GM12878 (cell line): Measurements from ENCODE around the gene TFF2. TPM values are rescaled to one million over a fixed set of nuclear protein-coding genes. Genes with fewer than 3 reads are reported as not detected.

Experiments used
- ATF7 ChIP-seq: fragments of 450-650 bp; IDR thresholded peaks from 2 replicates; pipeline ENCODE4 v1.6.1; 2016; ENCODE audit warnings: low read depth, mild to moderate bottlenecking
- ETV6 ChIP-seq, 2 experiments: fragments of 450-650 bp in 1 of 2; IDR thresholded peaks in 1 of 2; conservative IDR thresholded peaks in 1 of 2; 2 replicates each; pipeline ENCODE4 v1.6.1; 2014; ENCODE audit warnings: antibody characterized with exemption in 1 of 2, borderline replicate concordance in 1 of 2, low read depth in 1 of 2, mild to moderate bottlenecking in 1 of 2, moderate library complexity in 1 of 2
- HDGF ChIP-seq: fragments of 450-650 bp; IDR thresholded peaks from 2 replicates; pipeline ENCODE4 v1.6.1; 2016; ENCODE audit warnings: antibody characterized with exemption
- IKZF1 ChIP-seq: fragments of 450-650 bp; conservative IDR thresholded peaks from 2 replicates; pipeline ENCODE4 v1.6.1; 2017; ENCODE audit warnings: antibody characterized with exemption, mild to moderate bottlenecking
- JUNB ChIP-seq: IDR thresholded peaks from 2 replicates; pipeline ENCODE4 v1.6.1; 2016; ENCODE audit warnings: antibody characterized with exemption, mild to moderate bottlenecking
- KLF5 ChIP-seq: fragments of 450-650 bp; IDR thresholded peaks from 2 replicates; pipeline ENCODE4 v1.6.1; 2014; ENCODE audit warnings: mild to moderate bottlenecking; ENCODE audit not compliant: partially characterized antibody
- NBN ChIP-seq: fragments of 450-650 bp; IDR thresholded peaks from 2 replicates; pipeline ENCODE4 v1.6.1; 2016
- NRF1 ChIP-seq: conservative IDR thresholded peaks from 2 replicates; pipeline ENCODE4 v1.6.1; 2011; ENCODE audit warnings: mild to moderate bottlenecking, low read depth, low read length, improper control_type of control experiment
- PAX5 ChIP-seq: IDR thresholded peaks from 2 replicates; pipeline ENCODE4 v1.6.1; 2011; ENCODE audit warnings: low read depth, low read length, borderline replicate concordance
- SMC3 ChIP-seq: IDR thresholded peaks from 2 replicates; pipeline ENCODE4 v1.6.1; 2011; ENCODE audit warnings: low read length, improper control_type of control experiment, borderline replicate concordance
- SPI1 ChIP-seq: IDR thresholded peaks from 2 replicates; pipeline ENCODE4 v1.6.1; 2011; ENCODE audit warnings: low read depth, mild to moderate bottlenecking, low read length, moderate library complexity, borderline replicate concordance; ENCODE audit not compliant: insufficient read depth
- ZBED1 ChIP-seq: IDR thresholded peaks from 2 replicates; pipeline ENCODE4 v1.6.1; 2016; ENCODE audit warnings: borderline replicate concordance
- ZNF384 ChIP-seq: IDR thresholded peaks from 2 replicates; pipeline ENCODE4 v1.6.1; 2012; ENCODE audit warnings: low read depth, mild to moderate bottlenecking, low read length, improper control_type of control experiment, borderline replicate concordance
- polyA plus RNA-seq, 11 experiments: library from polyadenylated mRNA; depleted of rRNA in 4 of 11; unstranded in 6 of 11; stranded (reverse) in 5 of 11; fragments of >200 nt; fragmentation: Nextera tagmentation in 4 of 11; fragmentation: Illumina TruSeq in 1 of 11; extraction: Ambion mirVana in 4 of 11; extraction: Trizol in 1 of 11; gene quantifications; 1 replicate in 1 of 11; 2 replicates in 10 of 11; pipeline versions ENCODE4 v1.2.1 to v1.2.3, GENCODE V29; 2011 to 2016; ENCODE audit warnings: inconsistent platforms in 2 of 11, missing spikeins in 2 of 11, low read depth in 1 of 11
- total RNA-seq, 4 experiments: library from RNA; depleted of rRNA in 3 of 4; stranded (reverse); fragments of >200 nt in 3 of 4; fragmentation: Illumina TruSeq in 1 of 4; extraction: Trizol in 1 of 4; gene quantifications; 2 replicates each; pipeline versions ENCODE4 v1.2.1 to v1.2.3, GENCODE V29; 2013 to 2021
- TF ChIP-seq, protein P1 (sequence below): IDR thresholded peaks from 2 replicates; pipeline ENCODE4 v1.6.1; 2012; ENCODE audit warnings: improper control_type of control experiment, low read depth, low read length; ENCODE audit not compliant: insufficient replicate concordance
- TF ChIP-seq, protein P2 (sequence below): fragments of 450-650 bp; IDR thresholded peaks from 2 replicates; pipeline ENCODE4 v1.6.1; 2017; ENCODE audit warnings: mild to moderate bottlenecking, moderate library complexity
- TF ChIP-seq, protein P3 (sequence below): IDR thresholded peaks from 2 replicates; pipeline ENCODE4 v1.6.1; 2012; ENCODE audit warnings: low read length, inconsistent platforms

Gene TFF2
- total and polyA plus RNA-seq, 10 of the 15 experiments (the other 5 are each of a cell fraction or from before 2014, with no cell fraction given): 0.56 TPM; not detected in 9

DNA sequence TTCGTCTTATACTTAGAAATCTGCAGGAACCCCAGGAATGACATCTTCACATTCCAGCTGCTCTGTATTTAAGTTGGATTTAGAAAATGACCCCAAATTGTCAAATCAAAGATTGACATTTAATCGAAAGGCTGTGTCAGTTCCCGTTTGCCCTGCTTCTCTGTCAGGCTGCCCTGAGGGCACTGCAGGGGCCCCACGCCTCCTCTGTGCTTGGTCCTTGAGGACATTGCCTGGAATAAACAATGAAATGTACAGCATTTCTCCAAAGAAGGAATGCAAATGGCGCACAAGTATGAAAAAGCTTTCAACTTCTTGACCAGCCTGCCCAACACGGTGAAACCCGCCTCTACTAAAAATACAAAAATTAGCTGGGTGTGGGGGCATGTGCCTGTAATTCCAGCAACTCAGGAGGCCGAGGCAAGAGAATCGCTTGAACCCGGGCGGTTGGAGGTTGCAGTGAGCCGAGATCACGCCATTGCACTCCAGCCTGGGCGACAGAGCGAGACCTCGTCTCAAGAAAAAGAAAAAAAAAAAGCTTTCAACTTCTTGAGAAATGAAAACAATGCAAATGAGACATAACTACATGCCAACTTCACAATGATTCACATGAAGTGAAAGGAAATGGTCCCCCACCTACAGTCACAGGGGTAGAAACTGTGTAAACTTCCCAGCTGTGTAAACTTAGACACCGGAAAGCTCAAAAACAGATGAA, 42.1 kb upstream of the TFF2 start (continued):
- TF ChIP-seq ATF7: peak; percentile 69; the same call in 1 of the 2 replicates
- TF ChIP-seq KLF5: no peak
- no peak; the same call in 1 of the 2 replicates for TF ChIP-seq SPI1
- TF ChIP-seq, protein P1, sequence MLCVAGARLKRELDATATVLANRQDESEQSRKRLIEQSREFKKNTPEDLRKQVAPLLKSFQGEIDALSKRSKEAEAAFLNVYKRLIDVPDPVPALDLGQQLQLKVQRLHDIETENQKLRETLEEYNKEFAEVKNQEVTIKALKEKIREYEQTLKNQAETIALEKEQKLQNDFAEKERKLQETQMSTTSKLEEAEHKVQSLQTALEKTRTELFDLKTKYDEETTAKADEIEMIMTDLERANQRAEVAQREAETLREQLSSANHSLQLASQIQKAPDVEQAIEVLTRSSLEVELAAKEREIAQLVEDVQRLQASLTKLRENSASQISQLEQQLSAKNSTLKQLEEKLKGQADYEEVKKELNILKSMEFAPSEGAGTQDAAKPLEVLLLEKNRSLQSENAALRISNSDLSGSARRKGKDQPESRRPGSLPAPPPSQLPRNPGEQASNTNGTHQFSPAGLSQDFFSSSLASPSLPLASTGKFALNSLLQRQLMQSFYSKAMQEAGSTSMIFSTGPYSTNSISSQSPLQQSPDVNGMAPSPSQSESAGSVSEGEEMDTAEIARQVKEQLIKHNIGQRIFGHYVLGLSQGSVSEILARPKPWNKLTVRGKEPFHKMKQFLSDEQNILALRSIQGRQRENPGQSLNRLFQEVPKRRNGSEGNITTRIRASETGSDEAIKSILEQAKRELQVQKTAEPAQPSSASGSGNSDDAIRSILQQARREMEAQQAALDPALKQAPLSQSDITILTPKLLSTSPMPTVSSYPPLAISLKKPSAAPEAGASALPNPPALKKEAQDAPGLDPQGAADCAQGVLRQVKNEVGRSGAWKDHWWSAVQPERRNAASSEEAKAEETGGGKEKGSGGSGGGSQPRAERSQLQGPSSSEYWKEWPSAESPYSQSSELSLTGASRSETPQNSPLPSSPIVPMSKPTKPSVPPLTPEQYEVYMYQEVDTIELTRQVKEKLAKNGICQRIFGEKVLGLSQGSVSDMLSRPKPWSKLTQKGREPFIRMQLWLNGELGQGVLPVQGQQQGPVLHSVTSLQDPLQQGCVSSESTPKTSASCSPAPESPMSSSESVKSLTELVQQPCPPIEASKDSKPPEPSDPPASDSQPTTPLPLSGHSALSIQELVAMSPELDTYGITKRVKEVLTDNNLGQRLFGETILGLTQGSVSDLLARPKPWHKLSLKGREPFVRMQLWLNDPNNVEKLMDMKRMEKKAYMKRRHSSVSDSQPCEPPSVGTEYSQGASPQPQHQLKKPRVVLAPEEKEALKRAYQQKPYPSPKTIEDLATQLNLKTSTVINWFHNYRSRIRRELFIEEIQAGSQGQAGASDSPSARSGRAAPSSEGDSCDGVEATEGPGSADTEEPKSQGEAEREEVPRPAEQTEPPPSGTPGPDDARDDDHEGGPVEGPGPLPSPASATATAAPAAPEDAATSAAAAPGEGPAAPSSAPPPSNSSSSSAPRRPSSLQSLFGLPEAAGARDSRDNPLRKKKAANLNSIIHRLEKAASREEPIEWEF: peak; percentile 97
- TF ChIP-seq, protein P2, sequence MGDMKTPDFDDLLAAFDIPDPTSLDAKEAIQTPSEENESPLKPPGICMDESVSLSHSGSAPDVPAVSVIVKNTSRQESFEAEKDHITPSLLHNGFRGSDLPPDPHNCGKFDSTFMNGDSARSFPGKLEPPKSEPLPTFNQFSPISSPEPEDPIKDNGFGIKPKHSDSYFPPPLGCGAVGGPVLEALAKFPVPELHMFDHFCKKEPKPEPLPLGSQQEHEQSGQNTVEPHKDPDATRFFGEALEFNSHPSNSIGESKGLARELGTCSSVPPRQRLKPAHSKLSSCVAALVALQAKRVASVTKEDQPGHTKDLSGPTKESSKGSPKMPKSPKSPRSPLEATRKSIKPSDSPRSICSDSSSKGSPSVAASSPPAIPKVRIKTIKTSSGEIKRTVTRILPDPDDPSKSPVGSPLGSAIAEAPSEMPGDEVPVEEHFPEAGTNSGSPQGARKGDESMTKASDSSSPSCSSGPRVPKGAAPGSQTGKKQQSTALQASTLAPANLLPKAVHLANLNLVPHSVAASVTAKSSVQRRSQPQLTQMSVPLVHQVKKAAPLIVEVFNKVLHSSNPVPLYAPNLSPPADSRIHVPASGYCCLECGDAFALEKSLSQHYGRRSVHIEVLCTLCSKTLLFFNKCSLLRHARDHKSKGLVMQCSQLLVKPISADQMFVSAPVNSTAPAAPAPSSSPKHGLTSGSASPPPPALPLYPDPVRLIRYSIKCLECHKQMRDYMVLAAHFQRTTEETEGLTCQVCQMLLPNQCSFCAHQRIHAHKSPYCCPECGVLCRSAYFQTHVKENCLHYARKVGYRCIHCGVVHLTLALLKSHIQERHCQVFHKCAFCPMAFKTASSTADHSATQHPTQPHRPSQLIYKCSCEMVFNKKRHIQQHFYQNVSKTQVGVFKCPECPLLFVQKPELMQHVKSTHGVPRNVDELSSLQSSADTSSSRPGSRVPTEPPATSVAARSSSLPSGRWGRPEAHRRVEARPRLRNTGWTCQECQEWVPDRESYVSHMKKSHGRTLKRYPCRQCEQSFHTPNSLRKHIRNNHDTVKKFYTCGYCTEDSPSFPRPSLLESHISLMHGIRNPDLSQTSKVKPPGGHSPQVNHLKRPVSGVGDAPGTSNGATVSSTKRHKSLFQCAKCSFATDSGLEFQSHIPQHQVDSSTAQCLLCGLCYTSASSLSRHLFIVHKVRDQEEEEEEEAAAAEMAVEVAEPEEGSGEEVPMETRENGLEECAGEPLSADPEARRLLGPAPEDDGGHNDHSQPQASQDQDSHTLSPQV: peak; percentile 73
- peak; percentile 23; the same call in 1 of the 2 replicates for TF ChIP-seq SMC3
- TF ChIP-seq NRF1: no peak
- no peak for TF ChIP-seq ZBED1
- no peak; the same call in 1 of the 2 replicates for TF ChIP-seq HDGF
- peak in 1 of 2 experiments; percentile 77; a peak in 1 of 4 replicates for TF ChIP-seq ETV6 (conservative IDR thresholded peaks at IDR 0.05 in 1 of 2, IDR thresholded peaks at IDR 0.05 in 1 of 2; ENCODE audit: borderline replicate concordance in 1 of 2, low read depth in 1 of 2)
- TF ChIP-seq NBN: peak; percentile 74; the same call in 1 of the 2 replicates
- peak; percentile 25; the same call in 1 of the 2 replicates for TF ChIP-seq JUNB
- TF ChIP-seq PAX5: peak; percentile 85; the same call in 1 of the 2 replicates
- TF ChIP-seq ZNF384: peak; percentile 87
- peak; percentile 39; the same call in 1 of the 2 replicates for TF ChIP-seq IKZF1
- TF ChIP-seq, protein P3, sequence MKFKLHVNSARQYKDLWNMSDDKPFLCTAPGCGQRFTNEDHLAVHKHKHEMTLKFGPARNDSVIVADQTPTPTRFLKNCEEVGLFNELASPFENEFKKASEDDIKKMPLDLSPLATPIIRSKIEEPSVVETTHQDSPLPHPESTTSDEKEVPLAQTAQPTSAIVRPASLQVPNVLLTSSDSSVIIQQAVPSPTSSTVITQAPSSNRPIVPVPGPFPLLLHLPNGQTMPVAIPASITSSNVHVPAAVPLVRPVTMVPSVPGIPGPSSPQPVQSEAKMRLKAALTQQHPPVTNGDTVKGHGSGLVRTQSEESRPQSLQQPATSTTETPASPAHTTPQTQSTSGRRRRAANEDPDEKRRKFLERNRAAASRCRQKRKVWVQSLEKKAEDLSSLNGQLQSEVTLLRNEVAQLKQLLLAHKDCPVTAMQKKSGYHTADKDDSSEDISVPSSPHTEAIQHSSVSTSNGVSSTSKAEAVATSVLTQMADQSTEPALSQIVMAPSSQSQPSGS: peak; percentile 99
